ENCODE measurements around the gene SDF4. TPM values are rescaled to one million over a fixed set of nuclear protein-coding genes. Genes with fewer than 3 reads are reported as not detected.

SDF4 gene
- total and polyA plus RNA-seq, 2 of the 8 experiments (the other 6 are each of a cell fraction or from before 2014, with no cell fraction given), result 45.5 to 75.6 TPM

GRCh38 chr1:1226566-1227362 is 5.0 kb downstream of the SDF4 start:
- no peak for FAIRE-seq
- H2AK5ac ChIP-seq (ENCODE audit: low read depth, low read length), result no peak overlapping the region

More at GRCh38 chr1:1226566-1227362, 5.0 kb downstream of the SDF4 start:
- Histone ChIP-seq H3K9me3 (ENCODE audit: insufficient read depth in 2 of 2, low read depth in 1 of 2, low read length in 1 of 2) (no peaks in the 10 kb centered on the region), H3K79me2 (ENCODE audit: control insufficient read depth in 1 of 2, insufficient read depth in 2 of 2, low read length in 2 of 2) (peaks cover 6 to 39% of the 10 kb centered on the region in 2 experiments; a peak in 3 of 4 replicates), H4K5ac (ENCODE audit: insufficient read length, low read depth, low read length) (no peak overlapping the region), H2BK5ac (ENCODE audit: low read depth, low read length) (no peak overlapping the region), H2BK20ac (ENCODE audit: low read length) (no peak overlapping the region), H2AFZ (ENCODE audit: low read length) (no peak overlapping the region), H2BK15ac (ENCODE audit: low read length) (no peak overlapping the region), H3K4me2 (ENCODE audit: insufficient read depth in 1 of 2, low read depth in 2 of 2, low read length in 2 of 2) (no peak overlapping the region), H4K91ac (replicated peaks; ENCODE audit: insufficient read length, low read length) (no peak overlapping the region), H2BK12ac (ENCODE audit: low read depth, low read length) (no peak overlapping the region), H3K4me3 (ENCODE audit: extremely low read depth in 1 of 4, insufficient read depth in 2 of 4, low read depth in 3 of 4, low read length in 4 of 4) (no peak overlapping the region), H3K27ac (ENCODE audit: low read depth, low read length) (no peak overlapping the region), H3K23ac (ENCODE audit: insufficient read length) (no peak overlapping the region), H3K36me3 (ENCODE audit: control insufficient read depth in 2 of 4, insufficient read depth in 4 of 4, low read length in 3 of 4) (peaks cover 4 to 30% (median 15%) of the 10 kb centered on the region in 4 experiments; a peak in 7 of 8 replicates), H4K20me1 (replicated peaks in 1 of 2; ENCODE audit: control insufficient read depth in 1 of 2, insufficient read depth in 2 of 2, low read length in 2 of 2) (peaks cover 5 to 31% of the 10 kb centered on the region in 2 experiments), H3K27me3 (replicated peaks in 1 of 4; ENCODE audit: control insufficient read depth in 3 of 4, extremely low read depth in 1 of 4, insufficient read depth in 3 of 4, low read length in 3 of 4) (no peaks in the 10 kb centered on the region), H3K4me1 (replicated peaks in 1 of 4; ENCODE audit: control insufficient read depth in 3 of 4, insufficient read depth in 4 of 4, low read length in 3 of 4) (peaks cover 0 to 3% (median 0%) of the 10 kb centered on the region in 4 experiments; a peak in 1 of 7 replicates), H3K79me1 (ENCODE audit: low read depth, low read length) (peaks cover 37% of the 10 kb centered on the region), H4K8ac (ENCODE audit: extremely low read depth, insufficient read depth, low read length) (no peak overlapping the region), H2BK120ac (replicated peaks; ENCODE audit: low read depth, low read length) (no peak overlapping the region), H3K14ac (ENCODE audit: insufficient read length) (no peak overlapping the region), H3K18ac (ENCODE audit: extremely low read depth, low read length) (no peak overlapping the region), H3K9ac (replicated peaks in 1 of 4; ENCODE audit: extremely low read depth in 1 of 4, low read depth in 3 of 4, low read length in 3 of 4) (no peak overlapping the region), H3K56ac (replicated peaks; ENCODE audit: insufficient read length, low read depth, low read length) (no peak overlapping the region), H3K23me2 (ENCODE audit: low read depth, low read length) (peaks cover 7% of the 10 kb centered on the region), H3K4ac (replicated peaks; ENCODE audit: insufficient read length, low read depth, low read length) (no peak overlapping the region)
- WGBS, 2 experiments (ENCODE audit: extremely low coverage in 1 of 2, insufficient coverage in 1 of 2, insufficient read length in 1 of 2, insufficient replicate concordance in 2 of 2, low coverage in 1 of 2, low lambda C conversion rate in 2 of 2, missing lambda C conversion rate in 1 of 2), result 92% methylated on average over 23 of the region's 44 CpGs; no CpG with 5 or more reads in 1 of the 2 experiments
- DNase-seq (ENCODE audit: low read depth in 1 of 2, low spot score in 2 of 2), result no peak
- TF ChIP-seq EP300 (IDR thresholded peaks at IDR 0.05; ENCODE audit: borderline replicate concordance in 1 of 2, low read depth in 2 of 2, low read length in 2 of 2), result no peak
- TF ChIP-seq CEBPB (IDR thresholded peaks at IDR 0.05; ENCODE audit: low read depth, low read length), result no peak
- TF ChIP-seq HDAC2 (IDR thresholded peaks at IDR 0.05; ENCODE audit: borderline replicate concordance in 1 of 2, low read depth in 2 of 2, low read length in 2 of 2), result no peak
- TF ChIP-seq MAFK (IDR thresholded peaks at IDR 0.05; ENCODE audit: low read depth, low read length), result no peak
- TF ChIP-seq GTF2F1 (IDR thresholded peaks at IDR 0.05; ENCODE audit: borderline replicate concordance, low read depth, low read length), result no peak
- TF ChIP-seq ASH2L (IDR thresholded peaks at IDR 0.05; ENCODE audit: low read length), result no peak
- TF ChIP-seq TBP (IDR thresholded peaks at IDR 0.05; ENCODE audit: low read depth, low read length), result no peak
- no peak for TF ChIP-seq CHD2 (IDR thresholded peaks at IDR 0.05; ENCODE audit: low read length)
- no peak for TF ChIP-seq JUN (IDR thresholded peaks at IDR 0.05; ENCODE audit: low read depth, low read length)
- no peak for TF ChIP-seq CREB1 (IDR thresholded peaks at IDR 0.05)
- CTCF ChIA-PET (ENCODE audit: partially characterized antibody), result interaction anchor here (0.8 to 6.2 kb wide), 6 partner anchors 11 to 194 kb away, joined by 3 to 28 read pairs (median 4); no protein-coding TSS in a partner anchor
- POLR2A ChIA-PET (ENCODE audit: partially characterized antibody), result interaction anchor here (0.6 to 3.1 kb wide), 4 partner anchors 11 to 167 kb away, joined by 3 to 15 read pairs (median 4); no protein-coding TSS in a partner anchor

All from H1 (cell line).